HG03159 (cell line): ENCODE data around the gene VTI1A.
A peak's percentile ranks its signal among the peaks of the same experiment; 100 is the strongest.
"Not testable (repeated sequence)": the region's sequence is repeated elsewhere in the genome, so short reads cannot be mapped to it uniquely, and the experiment has no call there.

Source experiments
- ATAC-seq: cut with Tn5 transposase; IDR thresholded peaks from one replicate; pipeline ENCODE4 v1.9.1; 2021; ENCODE audit warnings: mild to moderate bottlenecking, moderate library complexity; ENCODE audit not compliant: unreplicated experiment

The VTI1A gene

DNA sequence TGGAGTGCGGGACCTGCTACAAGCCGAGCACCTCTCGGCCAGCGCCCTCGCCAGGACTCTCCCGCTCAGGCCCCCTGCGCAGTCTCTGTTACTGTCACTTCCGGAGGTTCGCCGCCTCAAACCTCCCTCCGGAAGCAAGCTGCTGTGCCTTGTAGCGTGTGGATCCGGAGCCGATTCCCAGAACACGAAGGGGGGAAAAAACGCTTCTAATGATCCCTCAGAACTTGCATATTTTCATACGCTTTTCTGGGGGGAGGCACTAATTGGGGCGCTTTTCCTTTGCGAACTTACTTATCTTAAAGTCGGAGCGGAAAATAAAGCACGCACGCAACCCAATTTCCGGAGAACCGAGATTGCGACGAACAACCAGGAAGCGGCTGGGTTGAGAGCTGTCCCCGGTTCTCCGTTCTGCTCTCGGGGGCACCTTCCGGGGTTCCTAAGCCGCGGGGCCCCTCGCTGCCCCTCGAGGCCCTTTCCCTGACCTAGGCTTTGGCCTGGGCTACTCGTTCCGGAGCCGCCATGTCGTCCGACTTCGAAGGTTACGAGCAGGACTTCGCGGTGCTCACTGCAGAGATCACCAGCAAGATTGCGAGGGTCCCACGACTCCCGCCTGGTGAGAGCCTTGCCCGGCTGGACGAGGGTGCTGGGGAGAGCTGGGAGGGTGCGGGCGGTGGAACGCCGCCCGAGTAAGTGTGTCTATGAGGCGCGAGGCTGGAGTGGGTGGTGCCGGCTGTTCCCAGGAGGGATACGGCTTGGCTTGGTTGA lies at the start of gene VTI1A, which contains the start of gene ZDHHC6:
VTI1A (plus strand) TSS at position 361 of the 765 bp plus-strand sequence; CDS start at position 520, 159 bp downstream.
ZDHHC6 (minus strand) TSS at position 60 of the 765 bp plus-strand sequence. CDS start 1,478 bp downstream, outside the sequence.
- peak; percentile 90 for ATAC-seq

DNA sequence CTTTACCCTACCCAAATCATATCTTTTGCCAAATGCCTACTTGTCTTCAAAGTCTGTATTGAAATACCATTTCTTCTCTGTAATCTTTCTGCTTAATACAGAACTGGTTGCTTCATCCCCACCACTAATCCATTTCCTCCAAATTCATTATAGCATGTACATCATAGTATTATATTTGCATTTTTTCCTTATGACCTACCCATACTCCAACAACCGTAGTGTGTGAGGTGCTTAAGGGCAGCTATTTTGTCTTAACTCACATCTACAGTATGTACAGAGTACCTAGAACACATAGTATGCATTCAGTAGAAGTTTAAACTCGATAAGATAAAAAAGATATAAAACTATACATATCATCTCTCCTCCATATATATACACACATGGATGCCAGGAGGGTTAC lies 49.4 kb upstream of the VTI1A start:
- no peak for ATAC-seq

GRCh38 chr10:112402917-112403316 lies 44.1 kb upstream of the VTI1A start:
- ATAC-seq, result no peak

DNA sequence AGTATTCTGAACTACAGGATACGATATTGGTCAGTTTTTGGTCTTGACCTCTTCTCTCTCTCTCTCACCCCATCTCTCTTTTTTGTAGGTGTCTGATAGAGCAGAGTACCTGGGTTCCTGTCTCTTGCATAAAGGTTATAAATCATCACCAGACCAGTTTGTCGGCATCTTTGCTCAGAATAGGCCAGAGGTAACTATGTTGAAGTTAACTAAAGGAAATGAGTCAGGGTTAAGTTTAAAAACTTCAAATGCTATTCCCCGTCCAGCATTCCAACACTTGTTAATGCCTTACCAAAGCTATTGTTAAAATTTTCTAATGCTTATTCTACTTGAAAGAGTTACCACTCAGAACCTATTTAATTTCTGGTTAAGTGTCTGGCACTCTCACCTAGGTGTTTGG lies 42.4 kb upstream of the VTI1A start:
- ATAC-seq, result no peak

- not testable (repeated sequence) for ATAC-seq
Observed at GRCh38 chr10:112406806-112407205, 40.2 kb upstream of the VTI1A start.

GRCh38 chr10:112407696-112408095 lies 39.3 kb upstream of the VTI1A start:
- no peak for ATAC-seq

GRCh38 chr10:112409299-112409698 lies 37.7 kb upstream of the VTI1A start:
- no peak for ATAC-seq

GRCh38 chr10:112409755-112410154 lies 37.3 kb upstream of the VTI1A start:
- no peak for ATAC-seq

GRCh38 chr10:112412696-112413095 lies 34.3 kb upstream of the VTI1A start:
- no peak for ATAC-seq

GRCh38 chr10:112421731-112422130 lies 25.3 kb upstream of the VTI1A start:
- no peak for ATAC-seq

DNA sequence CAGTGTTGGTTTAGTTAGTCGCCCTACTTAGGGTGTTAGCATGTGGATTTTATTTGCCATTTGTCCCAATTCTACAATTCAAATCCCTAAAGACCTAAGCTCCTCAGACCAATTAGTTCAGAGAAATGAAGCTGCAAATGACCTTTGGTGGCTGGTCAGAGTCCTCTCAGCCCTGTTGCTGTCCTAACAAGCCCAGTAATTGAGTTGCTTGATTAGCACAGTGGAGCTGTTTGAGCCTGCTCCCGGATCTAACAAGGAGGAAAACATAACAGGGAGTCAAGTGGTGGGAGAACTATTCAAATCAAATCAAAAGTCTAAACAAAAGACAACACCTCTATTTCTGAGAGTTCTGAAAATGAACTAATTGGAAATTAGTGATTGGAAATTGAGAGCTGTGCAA lies 22.4 kb upstream of the VTI1A start:
- no peak for ATAC-seq

DNA sequence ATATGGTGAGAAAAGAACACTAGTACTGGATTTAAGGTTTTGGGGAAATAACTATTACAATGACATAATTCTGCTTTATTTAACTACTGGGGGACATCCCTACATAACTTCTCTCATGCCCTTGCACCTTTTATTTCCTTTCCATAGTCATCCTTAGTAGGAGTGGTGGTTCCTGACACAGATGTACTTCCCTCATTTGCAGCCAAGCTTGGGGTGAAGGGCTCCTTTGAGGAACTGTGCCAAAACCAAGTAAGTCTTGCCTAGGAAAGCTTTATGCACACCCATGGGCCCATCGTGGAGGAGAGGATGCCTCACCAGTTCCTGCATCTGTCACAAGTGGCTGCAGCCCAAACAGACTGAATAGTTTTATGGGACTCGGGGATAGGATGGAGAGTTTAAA lies 20.9 kb upstream of the VTI1A start:
- no peak for ATAC-seq

- no peak for ATAC-seq
Observed at GRCh38 chr10:112429147-112429546, 17.9 kb upstream of the VTI1A start.

DNA sequence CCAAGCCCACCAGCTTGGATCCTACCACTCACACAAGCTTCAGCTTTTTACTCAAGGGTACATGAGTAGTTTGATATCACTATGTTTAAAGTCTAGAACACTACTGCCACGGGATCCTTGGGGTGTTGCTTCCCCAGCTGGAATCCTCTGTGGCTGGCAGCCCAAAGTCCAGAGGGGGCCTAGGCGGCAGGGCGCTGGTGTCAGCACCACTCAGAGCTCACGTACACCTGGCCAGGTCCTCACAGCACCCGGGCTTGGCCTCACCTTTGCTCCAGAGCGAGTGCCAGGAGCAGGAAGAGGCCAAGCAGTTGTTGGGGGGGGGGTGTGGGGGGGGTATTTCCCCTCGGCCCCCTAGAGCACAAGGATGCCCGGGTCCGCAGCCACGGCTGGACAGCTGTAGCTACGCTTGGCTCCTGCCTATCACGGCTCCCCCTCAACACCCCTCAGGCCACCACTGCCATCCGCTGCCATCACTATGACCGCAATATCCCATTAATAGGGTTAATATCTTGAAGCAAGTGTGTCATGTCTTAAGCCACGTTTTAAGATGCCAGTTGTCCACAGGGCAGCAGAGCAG lies 17.3 kb upstream of the VTI1A start:
- ATAC-seq, result no peak

- ATAC-seq, result no peak
Observed at GRCh38 chr10:112433136-112433535, 13.9 kb upstream of the VTI1A start.

DNA sequence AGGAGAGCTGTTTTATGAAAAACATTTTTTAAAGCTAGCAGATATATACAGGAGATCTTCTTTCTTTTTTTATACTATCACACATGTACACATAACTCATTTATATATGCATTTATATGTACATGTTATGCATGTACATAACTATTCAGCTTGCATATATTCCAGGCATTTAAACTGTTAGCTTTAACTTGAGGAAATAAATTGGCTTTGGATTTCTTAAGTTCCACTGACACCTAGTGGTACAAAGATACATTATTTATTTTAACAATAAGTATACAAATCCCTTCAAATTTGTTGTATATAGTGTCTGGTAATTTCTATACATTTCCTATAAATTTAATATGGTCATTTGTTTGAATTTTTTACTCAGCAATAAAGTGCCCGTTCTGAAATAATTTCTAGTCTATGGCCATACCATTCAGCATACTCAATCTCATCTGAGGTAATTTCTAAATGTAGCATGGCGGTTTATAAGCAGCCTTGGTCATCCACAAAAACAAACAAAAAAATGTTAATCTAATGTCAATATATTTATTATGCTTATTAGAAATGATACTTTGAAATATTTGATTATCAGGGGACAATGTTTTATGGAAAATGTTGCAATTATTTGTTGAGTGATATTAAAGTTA lies 11.9 kb upstream of the VTI1A start:
- ATAC-seq, result no peak

- ATAC-seq, result no peak
Observed at GRCh38 chr10:112438356-112438755, 8.7 kb upstream of the VTI1A start.

DNA sequence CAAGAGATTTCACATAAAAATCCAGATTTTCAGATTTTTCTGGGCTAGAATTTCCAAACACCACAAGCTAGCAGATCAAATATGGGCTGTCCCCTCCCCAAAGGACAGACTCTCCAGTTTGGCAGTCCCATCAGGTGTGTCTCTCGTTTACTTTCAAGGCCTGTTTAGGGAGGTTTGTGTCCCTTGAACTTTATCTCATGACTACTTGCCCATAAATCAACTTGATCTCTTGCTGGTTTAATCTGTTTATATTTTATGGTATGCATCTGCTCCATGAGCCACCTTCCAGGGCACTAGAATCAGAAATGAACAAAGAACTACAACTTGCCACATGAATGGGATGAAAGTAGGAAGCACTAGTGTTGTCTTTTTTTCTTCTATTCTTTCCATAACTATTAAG lies 5.5 kb upstream of the VTI1A start:
- no peak for ATAC-seq

GRCh38 chr10:112442063-112442462 lies 5.0 kb upstream of the VTI1A start:
- ATAC-seq, result no peak

GRCh38 chr10:112446055-112446854 lies 760 bp upstream of the VTI1A start:
- ATAC-seq, result no peak

DNA sequence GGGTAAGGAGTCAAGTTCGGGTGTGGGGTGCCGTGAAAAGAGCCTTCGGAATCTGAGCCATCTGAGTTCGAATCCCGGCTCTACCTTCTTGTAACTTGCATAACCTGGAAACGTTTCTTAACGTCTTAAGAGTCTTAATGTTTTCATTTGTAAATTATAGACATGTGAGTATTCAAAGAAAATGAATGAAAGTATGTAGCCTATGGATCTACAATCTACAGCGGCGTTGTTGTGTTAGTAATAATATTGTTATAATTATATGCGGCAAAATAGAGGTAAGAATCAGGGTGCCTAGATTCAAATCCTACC lies 559 bp downstream of the VTI1A start:
- ATAC-seq, result no peak
